HG02943 (cell line): Measurements from ENCODE around the gene UTP25.
A peak's percentile ranks its signal among the peaks of the same experiment; 100 is the strongest.
"Not testable (repeated sequence)": the region's sequence is repeated elsewhere in the genome, so short reads cannot be mapped to it uniquely, and the experiment has no call there.

Experiments used
- ATAC-seq: cut with Tn5 transposase; IDR thresholded peaks from one replicate; pipeline ENCODE4 v1.9.1; 2021; ENCODE audit warnings: mild to moderate bottlenecking, low read depth, moderate library complexity; ENCODE audit not compliant: unreplicated experiment

Gene UTP25, protein sequence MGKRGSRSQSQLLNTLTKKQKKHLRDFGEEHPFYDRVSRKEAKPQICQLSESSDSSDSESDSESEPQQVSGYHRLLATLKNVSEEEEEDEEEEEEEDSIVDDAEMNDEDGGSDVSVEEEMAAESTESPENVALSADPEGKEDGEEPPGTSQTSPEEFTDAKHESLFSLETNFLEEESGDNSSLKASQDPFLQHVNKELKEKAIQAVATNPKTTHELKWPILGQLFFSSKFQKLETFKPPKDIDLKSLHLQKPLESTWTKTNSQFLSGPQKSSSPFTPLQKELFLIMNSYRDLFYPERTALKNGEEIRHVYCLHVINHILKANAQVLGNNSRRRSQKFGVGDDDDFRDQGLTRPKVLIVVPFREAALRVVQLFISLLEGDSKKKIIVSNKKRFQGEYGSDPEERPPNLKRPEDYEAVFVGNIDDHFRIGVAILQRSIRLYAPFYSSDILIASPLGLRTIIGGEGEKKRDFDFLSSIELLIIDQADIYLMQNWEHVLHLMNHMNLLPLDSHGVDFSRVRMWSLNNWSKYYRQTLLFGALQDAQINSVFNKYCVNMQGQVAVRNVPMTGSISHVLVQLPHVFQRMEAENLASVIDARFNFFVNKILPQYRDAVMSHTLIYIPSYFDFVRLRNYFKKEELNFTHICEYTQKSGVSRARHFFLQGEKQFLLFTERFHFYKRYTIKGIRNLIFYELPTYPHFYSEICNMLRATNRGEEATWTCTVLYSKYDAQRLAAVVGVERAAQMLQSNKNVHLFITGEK

GRCh38 chr1:209827384-209828262 is at the start of gene UTP25:
Gene UTP25 (plus strand): TSS chr1:209827972. CDS start chr1:209828064, 92 bp downstream.
- ATAC-seq: peak; percentile 87

- ATAC-seq: no peak
Measured at GRCh38 chr1:209778102-209778501, 49.7 kb upstream of the UTP25 start.

GRCh38 chr1:209780268-209780667 is 47.5 kb upstream of the UTP25 start:
- no peak for ATAC-seq

- ATAC-seq: no peak
Measured at GRCh38 chr1:209783386-209783785, 44.4 kb upstream of the UTP25 start.

DNA sequence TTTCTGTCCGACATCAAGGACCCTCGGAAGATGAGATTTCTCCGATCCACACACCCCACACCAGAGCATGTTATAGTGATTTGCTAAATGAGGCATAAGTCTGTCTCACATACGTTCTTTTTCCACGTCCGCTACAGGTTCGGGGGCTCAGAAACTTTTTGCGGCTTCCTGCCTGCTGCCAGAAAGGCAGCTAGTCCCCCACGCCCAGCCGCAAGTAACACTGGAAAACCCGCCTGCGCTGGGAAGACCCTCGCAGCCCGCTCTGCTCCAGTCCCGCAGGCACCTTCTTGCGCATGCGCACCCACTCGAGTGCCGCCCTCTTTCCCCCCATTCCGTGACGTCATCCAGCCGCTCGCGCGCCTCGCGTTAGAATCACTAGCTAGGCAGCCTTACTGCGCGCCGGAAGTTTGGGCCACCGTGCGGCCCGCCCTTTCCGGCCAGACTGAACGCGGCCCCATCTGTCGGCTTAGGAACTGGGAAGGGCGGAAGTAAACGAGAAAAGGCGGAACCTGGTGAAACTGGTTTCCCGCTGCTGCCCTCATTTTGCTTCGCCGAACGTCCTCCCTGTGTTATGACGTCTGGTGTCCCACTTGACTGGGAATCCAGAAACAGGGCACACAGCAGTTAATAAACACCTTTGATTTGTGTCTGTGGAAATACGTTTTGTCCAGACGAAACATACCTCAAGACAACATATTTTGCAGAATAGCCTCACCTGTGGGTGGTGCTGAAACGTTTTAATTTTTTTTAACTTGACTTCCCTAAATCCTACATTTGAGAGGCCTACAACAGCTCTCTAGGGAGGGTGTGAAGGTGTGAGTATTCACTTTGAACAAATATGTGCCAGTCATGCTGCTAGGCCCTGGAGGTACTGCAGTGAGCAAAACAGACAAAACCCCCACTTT is 43.3 kb upstream of the UTP25 start, which contains the start of gene C1orf74:
Gene C1orf74, minus strand, starts transcription at position 295 of the 905 bp plus-strand sequence. CDS start 925 bp downstream, outside the sequence.
- peak; percentile 99 for ATAC-seq

DNA sequence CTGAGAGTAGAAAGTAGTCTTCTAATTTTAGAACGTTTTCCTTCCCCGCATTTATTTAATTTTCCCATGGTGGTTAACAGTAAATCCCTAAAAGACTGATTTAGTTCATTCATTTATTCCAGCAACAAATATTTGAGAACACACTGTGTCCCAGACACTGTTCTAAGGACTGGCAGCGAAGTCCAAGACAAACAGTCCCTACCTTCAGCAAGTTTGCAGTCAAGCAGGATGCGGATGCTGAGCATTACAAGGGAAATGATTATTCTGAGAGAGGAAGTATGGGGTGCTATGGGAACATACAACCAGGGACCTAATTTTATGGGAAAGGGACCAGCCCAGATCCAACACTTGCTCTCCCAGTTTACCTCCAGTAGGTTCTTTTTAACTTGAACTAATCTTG is 42.2 kb upstream of the UTP25 start:
- no peak for ATAC-seq

DNA sequence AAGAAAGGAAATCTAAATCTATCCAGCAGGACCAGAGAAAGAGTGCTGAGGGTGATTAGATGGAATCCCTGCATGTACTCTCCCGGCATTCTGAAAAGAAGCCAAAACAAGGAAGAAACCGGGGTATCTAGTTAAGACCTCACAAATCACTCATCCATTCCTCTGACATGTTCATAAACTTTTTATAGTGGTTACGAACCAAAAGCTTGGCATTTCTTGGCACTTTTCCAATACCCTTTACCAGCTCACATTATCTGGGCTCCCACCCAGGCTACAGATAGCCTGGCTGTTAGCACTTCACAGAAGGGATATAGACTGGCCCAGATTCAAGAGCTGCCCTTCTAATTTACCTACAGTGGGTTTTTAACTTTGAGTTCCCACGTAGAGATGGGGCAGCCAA is 41.6 kb upstream of the UTP25 start:
- no peak for ATAC-seq

DNA sequence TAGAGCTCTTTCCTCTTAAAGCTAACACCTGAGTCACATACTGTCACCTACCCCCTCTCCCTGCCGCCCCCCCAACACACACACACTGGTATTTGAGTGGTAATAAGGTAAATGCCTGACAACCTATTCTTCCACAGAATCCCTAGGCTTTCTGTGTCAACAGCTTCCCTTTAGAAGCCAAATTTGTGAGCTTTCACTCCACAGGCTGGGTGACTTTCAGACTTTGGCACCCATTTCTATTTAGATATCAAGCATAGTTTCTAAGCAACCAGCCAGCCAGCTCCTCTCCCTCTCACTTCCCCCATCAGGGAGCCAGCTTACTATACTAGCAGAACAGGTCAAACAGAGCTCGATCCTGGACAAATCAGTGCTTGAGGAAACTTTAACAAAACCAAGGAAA is 40.2 kb upstream of the UTP25 start:
- ATAC-seq: no peak

DNA sequence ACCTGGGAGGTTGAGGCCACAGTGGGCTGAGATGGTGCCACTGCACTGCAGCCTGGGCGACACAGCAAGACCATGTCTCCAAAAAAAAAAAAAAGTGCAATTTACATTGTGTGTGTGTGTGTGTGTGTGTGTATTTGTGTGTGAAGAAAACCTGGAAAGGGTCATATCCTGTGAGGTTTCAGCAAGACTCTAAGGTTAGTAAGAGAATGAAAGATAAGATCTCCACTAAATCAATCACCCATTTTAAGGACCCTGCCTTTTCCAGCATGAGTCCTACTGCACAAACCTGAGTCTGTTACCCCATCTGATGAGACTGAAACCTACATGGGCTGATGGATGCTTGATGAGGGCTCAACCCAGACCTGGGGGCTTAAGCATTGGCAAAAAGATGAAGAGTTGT is 38.5 kb upstream of the UTP25 start:
- ATAC-seq: no peak

- ATAC-seq: no peak
Measured at GRCh38 chr1:209790286-209791193, 37.2 kb upstream of the UTP25 start.

DNA sequence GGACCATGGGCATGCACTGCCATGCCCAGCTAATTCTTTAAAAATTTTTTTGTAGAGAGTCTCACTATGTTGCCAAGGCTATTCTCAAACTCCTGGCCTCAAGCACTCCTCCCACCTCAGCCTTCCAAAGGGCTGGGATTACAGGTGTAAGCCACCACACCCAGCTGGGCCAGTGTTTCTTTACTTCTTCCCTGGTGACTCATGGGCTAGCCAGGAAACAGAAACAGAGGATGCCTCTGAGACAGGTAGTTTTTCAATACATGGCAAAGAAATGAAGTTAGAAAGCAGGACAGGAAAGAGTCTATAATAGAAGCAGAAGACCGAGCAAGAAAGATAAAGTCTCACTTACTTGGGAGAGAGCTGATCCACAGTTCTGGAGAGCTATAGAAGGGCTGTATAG is 35.9 kb upstream of the UTP25 start:
- no peak for ATAC-seq

DNA sequence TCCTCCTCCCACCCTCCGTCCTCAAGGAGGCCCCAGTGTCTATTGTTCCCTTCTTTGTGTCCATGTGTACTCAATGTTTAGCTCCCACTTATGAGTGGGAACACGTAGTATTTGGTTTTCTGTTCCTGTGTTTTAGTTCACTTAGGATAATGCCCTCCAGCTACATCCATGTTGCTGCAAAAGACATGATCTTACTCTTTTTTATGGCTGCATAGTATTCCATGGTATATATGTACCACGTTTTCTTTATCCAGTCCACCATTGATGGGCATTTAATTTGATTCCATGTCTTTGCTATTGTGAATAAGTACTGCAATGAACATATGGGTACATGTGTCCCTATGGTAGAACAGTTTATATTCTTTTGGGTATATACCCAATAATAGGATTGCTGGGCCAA is 34.1 kb upstream of the UTP25 start:
- not testable (repeated sequence) for ATAC-seq

DNA sequence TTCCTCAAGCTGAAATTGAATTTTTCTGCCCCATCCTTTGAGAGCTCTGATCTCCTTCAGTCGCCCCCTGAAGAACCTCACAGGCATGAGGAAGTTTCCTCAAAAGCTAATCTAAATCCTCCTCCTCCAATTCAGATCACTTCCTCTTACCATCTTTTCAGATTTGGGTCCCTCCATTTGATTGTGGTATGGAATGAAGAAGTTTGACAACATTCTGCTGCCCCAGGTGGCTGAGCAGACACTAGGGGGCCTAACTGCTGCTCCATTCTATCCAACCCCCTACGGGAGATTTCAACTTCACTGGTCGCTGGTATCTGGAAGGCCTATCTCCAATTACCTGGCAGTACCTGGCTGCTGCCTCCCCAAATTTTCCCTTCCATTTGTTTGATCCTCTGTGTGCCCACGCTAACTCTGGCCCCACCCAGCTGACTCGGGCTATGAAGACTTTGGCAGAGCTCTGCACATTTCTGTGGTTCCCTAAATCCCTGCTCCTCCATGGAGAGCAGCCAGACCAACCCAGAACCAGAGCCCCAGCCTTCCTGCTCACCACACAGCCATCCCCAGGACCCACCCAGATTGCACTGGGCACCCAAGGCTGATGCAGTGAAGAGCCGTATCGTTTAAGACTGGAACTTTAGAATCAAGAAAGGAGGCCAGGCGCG is 29.7 kb upstream of the UTP25 start:
- no peak for ATAC-seq

GRCh38 chr1:209800984-209801834 is 26.6 kb upstream of the UTP25 start:
- no peak for ATAC-seq

DNA sequence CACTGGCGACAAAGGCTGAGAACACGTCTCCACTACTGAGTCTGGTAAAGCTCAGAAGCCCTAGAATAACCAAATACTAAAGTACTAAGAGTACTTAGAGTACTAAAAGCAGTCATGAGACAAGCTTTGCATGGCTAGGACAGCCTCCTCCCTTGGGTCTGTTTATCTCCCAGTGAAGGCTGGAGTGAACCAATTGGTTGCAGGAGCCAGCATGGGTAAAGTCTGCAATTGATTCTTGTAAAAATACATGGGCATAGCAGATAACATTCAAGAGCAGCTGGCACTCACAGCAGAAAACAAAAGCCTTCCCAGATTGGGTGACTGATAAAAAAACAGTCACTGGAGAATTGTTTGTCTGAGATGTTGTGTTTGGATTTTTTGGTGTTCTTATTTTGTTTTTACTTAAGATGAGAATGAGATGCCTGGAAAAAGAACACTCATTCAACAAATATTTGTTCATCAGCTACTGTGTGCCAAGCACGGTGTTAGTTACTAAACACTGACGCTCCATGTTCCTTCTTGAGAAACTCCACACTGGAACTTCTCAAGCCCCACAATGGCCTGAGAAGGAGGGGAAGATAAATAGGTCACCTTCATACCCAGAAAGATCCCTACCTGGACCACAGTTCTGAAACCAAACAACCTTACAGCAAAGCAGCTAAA is 25.5 kb upstream of the UTP25 start:
- no peak for ATAC-seq

DNA sequence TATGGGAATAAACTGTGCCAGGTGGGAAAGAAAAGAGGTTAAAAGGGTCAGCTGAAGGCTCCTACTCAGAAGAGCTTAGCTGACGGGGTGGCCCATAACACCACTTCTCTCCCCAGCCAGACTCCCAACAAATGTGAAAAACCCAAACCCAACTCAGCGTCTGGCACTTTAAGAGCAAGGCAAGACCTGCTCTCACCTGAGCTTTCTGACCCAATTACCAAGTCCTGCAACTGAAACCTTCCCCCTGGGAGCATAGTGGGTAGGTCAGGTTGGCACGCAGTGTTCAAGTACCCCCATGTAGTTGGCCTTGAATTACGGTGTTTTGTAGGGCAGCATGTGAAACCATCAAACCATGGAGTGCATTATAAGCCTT is 25.0 kb upstream of the UTP25 start:
- ATAC-seq: no peak

DNA sequence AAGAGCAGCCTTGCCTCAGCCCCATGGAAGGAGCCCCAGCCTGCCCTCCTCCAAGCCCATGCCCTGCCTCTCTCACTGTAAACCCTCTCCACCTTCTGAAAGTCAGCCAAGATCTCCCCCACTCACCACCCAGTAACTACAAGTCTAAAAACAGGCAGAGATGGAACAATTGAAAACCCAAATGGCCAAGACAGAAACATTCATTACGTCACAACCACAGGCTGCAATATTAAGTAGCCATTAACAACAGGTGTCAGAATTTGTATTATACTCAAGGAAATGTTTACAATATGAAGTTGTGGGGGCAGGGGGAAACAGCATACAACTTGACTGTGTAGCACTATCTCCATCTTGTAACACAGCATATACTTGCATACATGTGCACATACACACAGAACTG is 24.2 kb upstream of the UTP25 start:
- no peak for ATAC-seq
